Stomach smooth muscle (tissue), 2 donors: ENCODE results near the gene KCTD8.
A peak's percentile ranks its signal among the peaks of the same experiment; 100 is the strongest.

Source experiments
- H3K27ac ChIP-seq: one replicate; pipeline ENCODE4 v1.7.0; 2013; ENCODE audit warnings: mild to moderate bottlenecking, low read length, inconsistent platforms
- H3K27me3 ChIP-seq, 2 donors: one replicate each; pipeline ENCODE4 v1.7.0; 2013; ENCODE audit warnings: low read length in 2 of 2; ENCODE audit not compliant: insufficient read depth in 2 of 2, control insufficient read depth in 1 of 2
- H3K36me3 ChIP-seq, 2 donors: one replicate each; pipeline ENCODE4 v1.7.0; 2013; ENCODE audit warnings: low read length in 2 of 2; ENCODE audit not compliant: control insufficient read depth in 2 of 2, insufficient read depth in 2 of 2
- H3K4me1 ChIP-seq: one replicate; pipeline ENCODE4 v1.7.0; 2013; ENCODE audit warnings: low read length; ENCODE audit not compliant: control insufficient read depth, insufficient read depth
- H3K4me3 ChIP-seq, 2 donors: one replicate each; pipeline ENCODE4 v1.7.0; 2013; ENCODE audit warnings: low read length in 2 of 2
- H3K9ac ChIP-seq, 2 donors: one replicate each; pipeline ENCODE4 v1.7.0; 2013; ENCODE audit warnings: low read length in 2 of 2, mild to moderate bottlenecking in 1 of 2
- H3K9me3 ChIP-seq, 2 donors: one replicate each; pipeline ENCODE4 v1.7.0; 2013; ENCODE audit warnings: low read length in 2 of 2; ENCODE audit not compliant: control insufficient read depth in 2 of 2
- donor health status: healthy.
- donor health status: Pancreatic carcinoma.

KCTD8 gene

GRCh38 chr4:44448521-44449461 is at the start of gene KCTD8:
KCTD8 (minus strand) TSS chr4:44448809.
- peak within 1 kb of the TSS; percentile 73 to 76 for H3K9ac ChIP-seq
- no peaks in the 10 kb centered on the region for H3K36me3 ChIP-seq
- H3K4me1 ChIP-seq, result no peaks in the 10 kb centered on the region
- H3K27ac ChIP-seq, result peak within 1 kb of the TSS; percentile 75
- peaks cover 2% of the 10 kb centered on the region in 2 donors for H3K27me3 ChIP-seq
- peak within 1 kb of the TSS; percentile 70 to 84 for H3K4me3 ChIP-seq
- H3K9me3 ChIP-seq, result no peaks in the 10 kb centered on the region

GRCh38 chr4:44494810-44495701 is 46.4 kb upstream of the KCTD8 start:
- no peaks in the 10 kb centered on the region for H3K9me3 ChIP-seq
- H3K9ac ChIP-seq, result no peak overlapping the region
- no peaks in the 10 kb centered on the region for H3K27me3 ChIP-seq
- H3K27ac ChIP-seq, result no peak overlapping the region
- no peaks in the 10 kb centered on the region for H3K36me3 ChIP-seq
- H3K4me3 ChIP-seq, result no peak overlapping the region
- no peaks in the 10 kb centered on the region for H3K4me1 ChIP-seq

GRCh38 chr4:44493924-44494323 is 45.3 kb upstream of the KCTD8 start:
- Histone ChIP-seq H3K27ac (no peak overlapping the region), H3K4me3 (no peak overlapping the region), H3K4me1 (no peaks in the 10 kb centered on the region), H3K36me3 (no peaks in the 10 kb centered on the region), H3K9ac (no peak overlapping the region), H3K9me3 (no peaks in the 10 kb centered on the region), H3K27me3 (no peaks in the 10 kb centered on the region)

GRCh38 chr4:44487341-44487740 is 38.7 kb upstream of the KCTD8 start:
- Histone ChIP-seq H3K4me3 (no peak overlapping the region), H3K9me3 (peaks cover 0 to 3% of the 10 kb centered on the region in 2 donors), H3K27me3 (no peaks in the 10 kb centered on the region), H3K4me1 (no peaks in the 10 kb centered on the region), H3K9ac (no peak overlapping the region), H3K36me3 (no peaks in the 10 kb centered on the region), H3K27ac (no peak overlapping the region)

- Histone ChIP-seq H3K4me3 (no peak overlapping the region), H3K9ac (no peak overlapping the region), H3K36me3 (no peaks in the 10 kb centered on the region), H3K27me3 (no peaks in the 10 kb centered on the region), H3K27ac (no peak overlapping the region), H3K9me3 (no peaks in the 10 kb centered on the region), H3K4me1 (no peaks in the 10 kb centered on the region)
These were observed 31.1 kb upstream of the KCTD8 start for GRCh38 chr4:44479731-44480130.

GRCh38 chr4:44462259-44462658 is 13.7 kb upstream of the KCTD8 start:
- Histone ChIP-seq H3K4me3 (no peak overlapping the region), H3K27me3 (no peaks in the 10 kb centered on the region), H3K36me3 (no peaks in the 10 kb centered on the region), H3K4me1 (no peaks in the 10 kb centered on the region), H3K9me3 (peaks cover 0 to 3% of the 10 kb centered on the region in 2 donors), H3K27ac (no peak overlapping the region), H3K9ac (no peak overlapping the region)

- Histone ChIP-seq H3K36me3 (no peaks in the 10 kb centered on the region), H3K27ac (peak overlapping the region; percentile 75), H3K4me3 (peak overlapping the region; percentile 70 to 84), H3K4me1 (no peaks in the 10 kb centered on the region), H3K9ac (peak overlapping the region; percentile 64 to 73), H3K9me3 (no peaks in the 10 kb centered on the region), H3K27me3 (peaks cover 2% of the 10 kb centered on the region in 2 donors)
These were observed 775 bp downstream of the KCTD8 start for GRCh38 chr4:44447563-44448504.

GRCh38 chr4:44446801-44447562 is 1.6 kb downstream of the KCTD8 start:
- Histone ChIP-seq H3K36me3 (no peaks in the 10 kb centered on the region), H3K27me3 (peaks cover 2% of the 10 kb centered on the region in 2 donors), H3K4me3 (peak overlapping the region; percentile 70 to 84), H3K9ac (peak overlapping the region; percentile 51 to 73), H3K4me1 (no peaks in the 10 kb centered on the region), H3K9me3 (no peaks in the 10 kb centered on the region), H3K27ac (peak overlapping the region; percentile 75)

GRCh38 chr4:44446191-44446590 is 2.4 kb downstream of the KCTD8 start:
- H3K27ac ChIP-seq, result no peak overlapping the region
- peak overlapping the region; percentile 70 to 84 for H3K4me3 ChIP-seq
- H3K4me1 ChIP-seq, result no peaks in the 10 kb centered on the region
- no peaks in the 10 kb centered on the region for H3K9me3 ChIP-seq
- H3K27me3 ChIP-seq, result peaks cover 2% of the 10 kb centered on the region in 2 donors
- H3K9ac ChIP-seq, result peak overlapping the region in 1 of 2 donors; percentile 73
- no peaks in the 10 kb centered on the region for H3K36me3 ChIP-seq
